Suprapubic skin (tissue), 4 donors: ENCODE data around the gene KIF13A. TPM values are rescaled to one million over a fixed set of nuclear protein-coding genes. Genes with fewer than 3 reads are reported as not detected.

ENCODE experiments used
- DNase-seq, 2 donors: peaks; one replicate each; pipeline ENCODE4 v3.0.0-alpha.2; 2019; ENCODE audit warnings: low spot score in 2 of 2
- H3K27ac ChIP-seq: fragments of 200-600 bp; sonication (generic); one replicate; pipeline ENCODE4 v1.5.1; 2019
- H3K27me3 ChIP-seq: fragments of 200-600 bp; sonication (generic); one replicate; pipeline ENCODE4 v1.5.1; 2019
- H3K36me3 ChIP-seq: fragments of 200-600 bp; sonication (generic); one replicate; pipeline ENCODE4 v1.5.1; 2019
- H3K4me1 ChIP-seq: fragments of 200-600 bp; sonication (generic); one replicate; pipeline ENCODE4 v1.5.1; 2019
- H3K4me3 ChIP-seq: fragments of 200-600 bp; sonication (generic); one replicate; pipeline ENCODE4 v1.5.1; 2019; ENCODE audit warnings: mild to moderate bottlenecking
- H3K9me3 ChIP-seq: fragments of 200-600 bp; sonication (generic); one replicate; pipeline ENCODE4 v1.5.1; 2019
- EP300 ChIP-seq: sonication (generic); formaldehyde crosslinking; IDR thresholded peaks from one replicate; pipeline ENCODE4 v1.6.1; 2017; ENCODE audit warnings: antibody characterized with exemption
- POLR2A ChIP-seq, 2 donors: fragments of 450-650 bp; IDR thresholded peaks; one replicate each; pipeline ENCODE4 v1.6.1; 2017; ENCODE audit warnings: antibody characterized with exemption in 2 of 2, mild to moderate bottlenecking in 2 of 2, moderate library complexity in 2 of 2
- POLR2AphosphoS5 ChIP-seq, 3 donors: sonication (generic); formaldehyde crosslinking; IDR thresholded peaks; one replicate each; pipeline ENCODE4 v1.6.1; 2017; ENCODE audit warnings: antibody characterized with exemption in 3 of 3
- WGBS: methylation state at CpG from one replicate; pipeline ENCODE4 v1.1.5; 2018; 5-methylcytosine and 5-hydroxymethylcytosine counted together
- total RNA-seq, 4 donors: library from RNA; depleted of rRNA; stranded (reverse); fragments of >200 nt; gene quantifications; one replicate each; pipeline ENCODE4 v1.1.0, GENCODE V29; 2016
- TF ChIP-seq, protein P1 (sequence below), 2 donors: fragments of 200-600 bp in 1 of 2; fragments of 450-650 bp in 1 of 2; sonication (generic) in 1 of 2; IDR thresholded peaks; one replicate each; pipeline ENCODE4 v1.5.1; 2016 to 2019; ENCODE audit warnings: antibody characterized with exemption in 2 of 2, mild to moderate bottlenecking in 1 of 2, moderate library complexity in 1 of 2

The KIF13A gene
- total RNA-seq, 4 donors from 2014 or later, result 73.0 to 91.9 (median 78.9) TPM

DNA sequence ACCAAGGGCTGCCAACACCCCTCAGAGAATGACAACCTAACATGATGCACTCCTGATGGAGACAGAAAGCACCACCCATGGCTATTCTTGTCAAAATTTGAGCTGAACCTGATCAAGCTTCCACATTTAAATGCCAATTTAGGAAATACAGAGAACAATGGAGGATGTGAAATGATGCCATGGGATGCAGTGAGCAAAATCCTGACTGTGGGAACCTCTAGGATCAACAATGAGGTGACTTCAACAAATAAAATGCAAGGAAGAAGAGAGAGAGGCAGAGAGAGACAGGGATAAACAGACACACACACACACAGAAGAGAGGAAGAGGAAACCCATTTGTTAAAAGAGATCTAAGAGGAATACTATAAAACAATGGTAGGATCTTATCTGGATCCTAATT is 161.1 kb downstream of the KIF13A start:
- TF ChIP-seq, protein P1, sequence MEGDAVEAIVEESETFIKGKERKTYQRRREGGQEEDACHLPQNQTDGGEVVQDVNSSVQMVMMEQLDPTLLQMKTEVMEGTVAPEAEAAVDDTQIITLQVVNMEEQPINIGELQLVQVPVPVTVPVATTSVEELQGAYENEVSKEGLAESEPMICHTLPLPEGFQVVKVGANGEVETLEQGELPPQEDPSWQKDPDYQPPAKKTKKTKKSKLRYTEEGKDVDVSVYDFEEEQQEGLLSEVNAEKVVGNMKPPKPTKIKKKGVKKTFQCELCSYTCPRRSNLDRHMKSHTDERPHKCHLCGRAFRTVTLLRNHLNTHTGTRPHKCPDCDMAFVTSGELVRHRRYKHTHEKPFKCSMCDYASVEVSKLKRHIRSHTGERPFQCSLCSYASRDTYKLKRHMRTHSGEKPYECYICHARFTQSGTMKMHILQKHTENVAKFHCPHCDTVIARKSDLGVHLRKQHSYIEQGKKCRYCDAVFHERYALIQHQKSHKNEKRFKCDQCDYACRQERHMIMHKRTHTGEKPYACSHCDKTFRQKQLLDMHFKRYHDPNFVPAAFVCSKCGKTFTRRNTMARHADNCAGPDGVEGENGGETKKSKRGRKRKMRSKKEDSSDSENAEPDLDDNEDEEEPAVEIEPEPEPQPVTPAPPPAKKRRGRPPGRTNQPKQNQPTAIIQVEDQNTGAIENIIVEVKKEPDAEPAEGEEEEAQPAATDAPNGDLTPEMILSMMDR (IDR thresholded peaks at IDR 0.05), result no peak
- Histone ChIP-seq H3K4me3 (no peak overlapping the region), H3K9me3 (no peaks in the 10 kb centered on the region), H3K4me1 (peaks cover 1% of the 10 kb centered on the region), H3K27ac (no peak overlapping the region), H3K36me3 (peaks cover 62% of the 10 kb centered on the region), H3K27me3 (no peaks in the 10 kb centered on the region)
- DNase-seq, result no peak

DNA sequence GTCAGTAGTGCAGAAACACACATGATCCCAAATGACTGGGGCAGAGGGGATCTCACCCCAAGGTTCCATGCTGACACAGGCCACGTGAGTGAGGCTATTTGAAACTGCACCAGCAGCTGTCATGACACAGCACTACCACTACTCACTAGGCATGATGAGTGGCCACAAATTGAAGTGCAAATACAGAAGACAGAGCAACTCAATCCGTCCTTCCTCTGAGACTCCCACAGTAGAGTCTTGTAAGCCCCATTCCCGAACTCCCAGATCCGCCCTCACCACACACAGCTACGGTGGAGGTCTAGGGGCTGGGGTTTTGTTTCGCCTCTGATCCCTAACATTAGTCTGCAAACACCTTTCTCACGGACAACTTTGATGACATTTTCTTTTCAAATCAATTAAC is 167.4 kb downstream of the KIF13A start:
- Histone ChIP-seq H3K4me3 (no peak overlapping the region), H3K27me3 (no peaks in the 10 kb centered on the region), H3K9me3 (no peaks in the 10 kb centered on the region), H3K36me3 (peaks cover 30% of the 10 kb centered on the region), H3K27ac (no peak overlapping the region), H3K4me1 (no peaks in the 10 kb centered on the region)
- no peak for DNase-seq
- TF ChIP-seq EP300 (no peak), POLR2AphosphoS5 (IDR thresholded peaks at IDR 0.05) (no peak), POLR2A (IDR thresholded peaks at IDR 0.05) (no peak)
- TF ChIP-seq, protein P1 (IDR thresholded peaks at IDR 0.05), result no peak
- 84% methylated on average over 7 of the region's 7 CpGs for WGBS

DNA sequence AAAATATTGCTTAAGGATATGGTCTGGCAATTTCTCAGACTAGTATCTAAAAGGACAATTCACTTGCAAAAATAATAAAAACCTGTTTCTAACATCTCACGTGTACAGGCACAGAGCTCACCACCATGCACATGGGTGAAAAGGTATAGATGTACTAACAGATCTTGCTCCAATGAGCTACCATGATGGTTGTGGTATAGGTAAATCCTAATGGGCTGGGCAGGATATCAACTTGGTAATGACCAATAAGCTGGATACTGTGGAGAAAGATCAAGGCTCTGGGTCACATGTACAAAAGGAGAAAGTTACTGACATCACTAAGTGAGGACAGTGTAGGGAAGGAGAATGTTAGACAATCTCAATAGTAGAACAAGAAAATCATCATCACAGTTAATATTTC is 169.7 kb downstream of the KIF13A start:
- Histone ChIP-seq H3K4me1 (no peaks in the 10 kb centered on the region), H3K27ac (no peak overlapping the region), H3K36me3 (peaks cover 28% of the 10 kb centered on the region), H3K9me3 (no peaks in the 10 kb centered on the region), H3K27me3 (no peaks in the 10 kb centered on the region), H3K4me3 (no peak overlapping the region)
- TF ChIP-seq, protein P1 (IDR thresholded peaks at IDR 0.05), result no peak
- TF ChIP-seq POLR2A (IDR thresholded peaks at IDR 0.05) (no peak), EP300 (no peak), POLR2AphosphoS5 (IDR thresholded peaks at IDR 0.05) (no peak)
- WGBS, result 80% methylated on average over 1 of the region's 1 CpG
- DNase-seq, result no peak

DNA sequence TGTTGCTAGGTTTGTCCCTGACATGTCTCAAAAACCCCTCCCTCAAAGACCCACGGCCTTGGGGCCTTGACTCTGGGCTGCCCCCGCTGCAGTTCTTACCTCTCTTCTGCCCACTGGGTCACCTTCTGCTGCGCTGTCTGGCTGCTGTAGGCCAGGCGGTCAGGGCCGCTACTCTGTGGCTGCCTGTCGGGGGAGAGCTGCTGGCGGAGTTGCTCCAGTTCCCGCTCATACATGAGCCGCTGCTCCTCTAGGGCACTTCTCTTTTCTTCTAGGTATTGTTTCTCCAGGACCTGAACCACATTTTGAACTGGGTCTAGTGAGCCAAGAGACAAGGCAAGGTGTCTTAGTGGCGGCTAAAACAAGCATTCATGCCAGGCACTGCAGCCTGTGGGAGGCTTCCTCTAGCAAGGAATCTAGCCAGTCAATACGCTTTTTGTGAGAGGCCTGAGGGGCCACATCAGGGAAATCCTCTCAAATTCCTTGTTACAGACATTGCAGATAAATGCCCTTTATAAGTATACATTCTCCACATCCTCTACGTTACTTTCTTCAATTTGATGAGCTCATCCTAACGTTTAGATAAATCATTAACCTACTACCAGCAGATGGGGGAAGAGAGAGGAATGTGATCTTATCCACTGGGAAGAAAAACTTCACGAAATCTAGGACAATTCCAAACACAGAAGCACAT is 170.4 kb downstream of the KIF13A start:
- Histone ChIP-seq H3K9me3 (no peaks in the 10 kb centered on the region), H3K4me3 (no peak overlapping the region), H3K4me1 (no peaks in the 10 kb centered on the region), H3K27me3 (no peaks in the 10 kb centered on the region), H3K36me3 (peaks cover 30% of the 10 kb centered on the region), H3K27ac (no peak overlapping the region)
- TF ChIP-seq, protein P1 (IDR thresholded peaks at IDR 0.05), result no peak
- TF ChIP-seq EP300, result no peak
- no peak for TF ChIP-seq POLR2AphosphoS5 (IDR thresholded peaks at IDR 0.05)
- no peak for TF ChIP-seq POLR2A (IDR thresholded peaks at IDR 0.05)
- DNase-seq, result no peak
- 90% methylated on average over 14 of the region's 14 CpGs for WGBS

DNA sequence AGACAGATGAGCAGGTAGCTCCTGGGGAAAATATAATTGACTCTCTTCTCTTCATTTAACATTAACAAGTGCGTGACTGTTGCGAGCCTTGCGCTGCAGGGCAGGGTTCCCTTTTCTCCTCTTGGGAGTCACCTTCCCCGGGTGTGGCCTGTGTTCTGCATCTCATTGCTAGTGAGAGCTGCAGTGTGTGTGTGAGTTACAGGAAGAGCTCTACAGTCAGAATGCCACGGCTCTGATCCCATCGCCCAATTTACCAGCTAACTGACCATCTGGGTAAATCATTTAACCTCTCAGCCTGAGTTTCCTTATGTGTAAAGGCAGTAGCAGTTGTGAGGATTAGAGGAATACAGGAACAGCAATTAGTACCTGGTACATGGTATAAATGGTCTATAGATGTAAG is 173.9 kb downstream of the KIF13A start:
- Histone ChIP-seq H3K36me3 (peaks cover 39% of the 10 kb centered on the region), H3K27ac (no peak overlapping the region), H3K4me1 (no peaks in the 10 kb centered on the region), H3K27me3 (no peaks in the 10 kb centered on the region), H3K4me3 (no peak overlapping the region), H3K9me3 (no peaks in the 10 kb centered on the region)
- no peak for DNase-seq
- TF ChIP-seq, protein P1 (IDR thresholded peaks at IDR 0.05), result no peak
- TF ChIP-seq POLR2A (IDR thresholded peaks at IDR 0.05), result no peak
- no peak for TF ChIP-seq EP300
- no peak for TF ChIP-seq POLR2AphosphoS5 (IDR thresholded peaks at IDR 0.05)
- 91% methylated on average over 6 of the region's 6 CpGs for WGBS
